Subcutaneous adipose tissue (tissue), 4 donors: ENCODE results near the gene ANKDD1A. TPM values are rescaled to one million over a fixed set of nuclear protein-coding genes. Genes with fewer than 3 reads are reported as not detected.

Experiments
- CTCF ChIP-seq: fragments of 450-650 bp; IDR thresholded peaks from one replicate; pipeline ENCODE4 v1.5.1; 2016; ENCODE audit warnings: low read depth, mild to moderate bottlenecking, control low read depth, antibody characterized with exemption, moderate library complexity
- total RNA-seq, 4 donors: library from RNA; depleted of rRNA; stranded (reverse); fragments of >200 nt; gene quantifications; one replicate each; pipeline ENCODE4 v1.1.0, GENCODE V29; 2016

Gene ANKDD1A
- total RNA-seq, result 10 to 100 TPM; 13.8 to 27.3 (median 15.2) TPM

- no peak for TF ChIP-seq CTCF
Measured at GRCh38 chr15:64911311-64912186, at the start of gene ANKDD1A. ANKDD1A (plus strand) TSS chr15:64911902; CDS start chr15:64911931, 29 bp downstream.

DNA sequence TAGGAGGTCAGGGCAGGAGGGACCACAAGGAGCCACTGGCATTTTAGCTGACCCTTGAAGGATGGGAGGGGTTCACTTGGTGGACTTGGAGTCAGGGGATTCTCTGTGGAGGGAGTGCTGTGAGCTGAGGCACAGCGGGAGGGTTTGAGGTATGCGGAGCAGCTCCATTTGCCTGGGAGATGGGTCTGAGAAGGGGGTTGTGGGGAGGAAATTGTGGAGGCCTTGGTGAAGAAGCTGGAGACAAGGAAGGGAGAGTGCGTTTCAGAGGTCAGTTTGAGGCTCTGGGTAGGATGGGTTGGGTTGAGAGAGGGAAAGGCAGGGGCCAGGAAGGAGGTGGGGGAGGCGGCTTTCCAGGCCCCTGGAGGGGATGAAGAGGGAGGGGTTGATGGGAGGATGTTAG lies 49.7 kb upstream of the ANKDD1A start:
- TF ChIP-seq CTCF, result no peak

GRCh38 chr15:64862408-64862807 lies 49.3 kb upstream of the ANKDD1A start:
- TF ChIP-seq CTCF, result no peak

GRCh38 chr15:64864068-64864467 lies 47.6 kb upstream of the ANKDD1A start:
- no peak for TF ChIP-seq CTCF

DNA sequence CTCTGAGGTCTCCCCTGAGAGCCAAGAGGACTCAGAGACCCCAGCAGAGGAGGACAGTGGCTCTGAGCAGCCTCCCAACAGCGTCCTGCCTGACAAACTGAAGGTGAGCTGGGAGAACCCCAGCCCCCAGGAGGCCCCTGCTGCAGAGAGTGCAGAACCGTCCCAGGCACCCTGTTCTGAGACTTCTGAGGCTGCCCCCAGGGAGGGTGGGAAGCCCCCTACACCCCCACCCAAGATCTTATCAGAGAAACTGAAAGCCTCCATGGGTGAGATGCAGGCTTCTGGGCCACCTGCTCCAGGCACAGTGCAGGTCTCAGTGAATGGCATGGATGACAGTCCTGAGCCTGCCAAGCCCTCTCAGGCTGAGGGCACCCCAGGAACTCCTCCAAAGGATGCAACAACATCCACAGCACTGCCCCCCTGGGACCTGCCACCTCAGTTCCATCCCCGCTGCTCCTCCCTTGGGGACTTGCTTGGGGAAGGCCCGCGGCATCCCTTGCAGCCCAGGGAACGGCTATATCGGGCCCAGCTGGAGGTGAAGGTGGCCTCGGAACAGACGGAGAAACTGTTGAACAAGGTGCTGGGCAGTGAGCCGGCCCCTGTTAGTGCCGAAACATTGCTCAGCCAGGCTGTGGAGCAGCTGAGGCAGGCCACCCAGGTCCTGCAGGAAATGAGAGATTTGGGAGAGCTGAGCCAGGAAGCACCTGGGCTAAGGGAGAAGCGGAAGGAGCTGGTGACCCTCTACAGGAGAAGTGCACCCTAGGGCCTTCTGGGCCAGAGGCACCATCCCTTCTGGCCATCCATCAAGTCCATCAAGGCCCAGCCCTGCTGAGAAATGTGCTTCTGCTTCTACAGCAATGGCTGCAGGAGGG lies 46.3 kb upstream of the ANKDD1A start:
- no peak for TF ChIP-seq CTCF

DNA sequence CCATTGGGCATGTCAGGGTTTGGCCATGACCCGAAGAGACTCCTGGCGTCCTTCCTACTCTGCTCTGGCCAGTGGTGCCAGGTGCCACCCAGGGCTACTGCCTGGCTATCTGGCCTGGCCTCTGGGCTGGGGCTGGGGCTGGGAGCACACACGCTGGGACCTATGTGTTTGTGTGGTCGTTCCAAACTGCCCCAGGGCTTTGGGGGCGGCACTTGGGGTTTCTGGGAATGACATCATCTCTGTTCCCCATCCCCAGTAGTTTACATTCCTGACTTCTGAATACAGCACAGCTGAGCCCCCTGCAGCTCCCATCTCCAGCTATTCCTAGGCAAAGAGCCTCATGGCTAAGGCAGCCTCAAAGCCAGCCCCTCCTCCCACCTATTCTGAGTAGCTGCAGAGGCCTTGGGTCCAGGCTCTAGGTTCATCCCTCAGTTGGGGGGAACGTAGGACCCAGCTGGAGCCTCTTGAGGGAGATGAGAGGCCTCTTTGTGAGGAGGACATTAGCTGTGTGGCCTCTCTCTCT lies 45.6 kb upstream of the ANKDD1A start:
- no peak for TF ChIP-seq CTCF

DNA sequence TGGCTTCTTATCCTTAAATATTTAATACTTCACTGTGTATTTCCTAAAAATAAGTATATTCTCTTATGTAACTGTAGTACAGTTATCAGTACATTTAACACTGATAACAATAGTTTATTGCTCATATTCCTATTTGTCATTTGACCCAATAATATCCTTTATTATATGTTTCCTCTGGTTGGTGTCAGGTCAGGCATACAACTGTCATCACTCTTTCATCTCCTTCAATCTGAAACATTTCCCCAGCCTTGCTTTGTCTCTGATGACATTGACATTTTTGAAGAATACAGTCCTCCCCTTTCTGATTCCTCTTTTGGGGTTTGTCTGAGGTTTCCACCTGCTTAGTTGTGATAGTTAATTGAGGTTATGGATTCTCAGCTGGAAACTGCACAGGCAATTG lies 42.2 kb upstream of the ANKDD1A start:
- TF ChIP-seq CTCF, result no peak
